GM12892 (cell line): ENCODE results near the gene MIF.

Experiments
- POLR2A ChIP-seq: IDR thresholded peaks from 2 replicates; pipeline ENCODE4 v1.6.1; 2011; ENCODE audit warnings: low read depth, low read length, control low read depth
- POLR2AphosphoS5 ChIP-seq: IDR thresholded peaks from 2 replicates; pipeline ENCODE4 v1.6.1; 2011; ENCODE audit warnings: low read depth, low read length, control low read depth
- TAF1 ChIP-seq: IDR thresholded peaks from 2 replicates; pipeline ENCODE4 v1.6.1; 2011; ENCODE audit warnings: low read depth, mild to moderate bottlenecking, control low read depth, low read length, borderline replicate concordance

- no peak for TF ChIP-seq POLR2AphosphoS5
- no peak for TF ChIP-seq POLR2A
- no peak for TF ChIP-seq TAF1
These were observed 35.7 kb upstream of the MIF start for GRCh38 chr22:23858484-23858815.
